ENCODE measurements around the gene TNIP1. TPM values are rescaled to one million over a fixed set of nuclear protein-coding genes. Genes with fewer than 3 reads are reported as not detected.
A peak's percentile ranks its signal among the peaks of the same experiment; 100 is the strongest.

Gene TNIP1
- polyA plus RNA-seq, 3 donors: 69.0 to 77.2 (median 76.5) TPM

GRCh38 chr5:151042453-151043093 is 38.3 kb downstream of the TNIP1 start:
- DNase-seq: no peak

DNA sequence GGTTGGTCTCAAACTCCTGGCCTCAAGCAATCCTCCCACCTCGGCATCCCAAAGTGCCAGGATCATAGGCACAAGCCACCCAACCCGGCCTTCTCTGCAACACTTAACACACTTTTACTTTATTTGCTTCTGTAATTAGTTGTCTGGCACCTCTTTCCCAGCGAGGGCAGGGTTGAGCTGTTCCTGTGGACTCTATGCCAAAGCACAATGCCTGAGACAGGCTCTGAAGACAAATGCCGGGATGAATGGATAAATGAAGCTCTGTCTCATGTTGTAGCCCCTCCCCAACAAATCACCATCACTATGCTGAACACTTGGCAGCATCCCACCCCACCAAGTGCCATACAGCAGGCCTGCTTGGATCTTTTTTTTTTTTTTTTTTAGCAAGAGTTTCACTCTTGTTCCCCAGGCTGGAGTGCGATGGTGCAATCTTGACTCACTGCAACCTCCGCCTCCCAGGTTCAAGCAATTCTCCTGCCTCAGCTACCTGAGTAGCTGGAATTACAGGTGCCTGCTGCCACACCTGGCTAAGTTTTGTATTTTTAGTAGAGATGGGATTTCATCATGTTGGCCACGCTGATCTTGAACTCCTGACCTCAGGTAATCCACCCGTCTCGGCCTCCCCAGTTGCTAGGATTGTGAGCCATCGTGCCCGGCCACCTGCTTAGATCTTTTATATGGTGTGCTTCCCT is 39.1 kb downstream of the TNIP1 start:
- DNase-seq: no peak

GRCh38 chr5:151040211-151040747 is 40.6 kb downstream of the TNIP1 start:
- DNase-seq: no peak

DNA sequence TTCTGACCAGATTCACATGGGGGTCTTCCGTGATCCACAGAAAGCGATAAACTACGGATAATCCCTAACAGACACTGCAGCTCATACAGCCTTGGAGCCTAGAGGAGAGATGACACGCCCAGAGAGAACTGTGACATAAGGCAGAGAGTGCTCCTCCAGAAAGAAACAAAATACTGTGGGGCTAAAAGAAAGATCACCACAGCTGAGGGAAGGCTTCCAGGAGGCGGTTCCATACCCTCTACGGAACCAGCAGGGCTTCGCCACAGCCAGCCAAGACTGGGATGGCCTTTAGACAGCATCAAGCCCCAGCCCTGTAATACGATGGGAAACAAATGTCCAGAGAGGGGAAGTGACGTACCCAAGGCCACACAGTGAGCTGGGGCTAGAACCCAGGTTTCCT is 41.2 kb downstream of the TNIP1 start:
- no peak for DNase-seq

DNA sequence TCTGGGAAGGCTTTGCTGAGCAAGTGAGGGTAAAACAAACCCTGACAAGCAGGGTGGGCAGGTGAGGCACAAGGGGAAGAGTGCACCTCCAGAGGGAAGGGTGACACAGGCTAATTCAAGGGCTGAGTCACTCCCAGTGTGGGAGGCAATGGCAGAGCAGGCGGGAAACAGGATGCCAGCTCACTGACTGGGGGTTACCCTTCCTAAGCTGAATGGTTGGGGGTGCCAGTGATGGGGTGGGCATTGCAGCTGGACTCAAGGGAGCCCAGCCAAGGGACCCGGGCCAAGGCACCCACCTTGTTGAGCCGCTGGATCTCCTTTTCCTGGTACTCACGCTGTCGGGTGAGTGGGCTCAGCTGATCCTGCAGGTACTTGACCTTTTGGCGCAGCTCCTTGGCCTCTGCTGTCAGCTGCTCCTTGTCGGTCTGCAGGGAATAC is 42.0 kb downstream of the TNIP1 start:
- DNase-seq: no peak

DNA sequence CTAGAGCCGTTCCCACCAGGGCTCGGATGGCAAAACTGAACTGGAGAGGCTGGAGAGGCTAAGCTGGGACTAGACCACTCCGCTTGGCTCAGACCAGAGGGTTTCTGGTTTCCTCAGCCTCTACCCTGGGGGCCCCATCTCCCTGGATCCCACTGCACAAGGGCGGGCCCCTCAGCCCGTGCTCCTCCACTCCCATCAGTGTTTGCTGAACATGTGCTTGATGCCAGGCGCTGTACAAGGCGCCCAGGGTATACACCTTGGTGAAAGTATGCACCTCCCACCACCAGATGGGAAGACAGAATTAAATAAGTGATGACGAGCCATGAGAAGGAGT is 42.5 kb downstream of the TNIP1 start:
- no peak for DNase-seq

GRCh38 chr5:151037561-151038411 is 43.0 kb downstream of the TNIP1 start:
- DNase-seq: peak; percentile 44

GRCh38 chr5:151036556-151036955 is 44.3 kb downstream of the TNIP1 start:
- no peak for DNase-seq

GRCh38 chr5:151034422-151035379 is 46.1 kb downstream of the TNIP1 start:
- no peak for DNase-seq

DNA sequence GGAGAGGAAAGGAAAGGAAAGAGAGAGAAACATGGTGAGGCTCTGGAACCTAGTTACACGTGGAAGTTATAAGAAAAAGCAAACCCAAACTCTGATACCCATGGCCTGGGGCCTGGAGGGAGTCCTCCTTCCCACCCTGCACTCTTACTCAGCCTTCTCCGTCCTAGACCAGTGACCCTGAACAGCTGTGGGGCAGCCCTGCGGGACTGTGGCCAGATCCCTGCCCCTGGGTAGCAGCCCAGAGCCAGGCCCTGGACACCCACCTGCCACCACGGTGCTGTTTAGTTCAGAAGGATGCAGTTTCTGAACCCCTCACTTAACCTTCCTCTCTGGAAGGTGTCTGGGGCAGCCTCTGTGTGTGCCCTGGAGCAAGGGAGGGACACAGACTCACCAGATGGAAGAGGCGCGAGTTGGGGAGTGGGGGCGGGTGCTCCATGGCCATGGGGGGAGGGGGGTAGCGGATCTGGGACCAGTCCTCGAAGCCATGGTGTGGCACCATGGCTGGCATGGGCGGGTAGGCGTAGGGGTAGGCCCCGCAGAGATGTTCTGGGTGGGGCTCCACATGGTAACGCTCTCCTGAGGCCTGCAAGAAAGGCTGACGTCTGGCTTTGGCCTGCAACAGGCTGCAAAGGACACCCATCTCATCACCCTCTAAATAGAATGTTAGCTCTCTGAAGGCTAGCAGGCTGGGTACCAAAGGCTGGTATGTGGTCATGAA is 47.5 kb downstream of the TNIP1 start:
- DNase-seq: no peak

DNA sequence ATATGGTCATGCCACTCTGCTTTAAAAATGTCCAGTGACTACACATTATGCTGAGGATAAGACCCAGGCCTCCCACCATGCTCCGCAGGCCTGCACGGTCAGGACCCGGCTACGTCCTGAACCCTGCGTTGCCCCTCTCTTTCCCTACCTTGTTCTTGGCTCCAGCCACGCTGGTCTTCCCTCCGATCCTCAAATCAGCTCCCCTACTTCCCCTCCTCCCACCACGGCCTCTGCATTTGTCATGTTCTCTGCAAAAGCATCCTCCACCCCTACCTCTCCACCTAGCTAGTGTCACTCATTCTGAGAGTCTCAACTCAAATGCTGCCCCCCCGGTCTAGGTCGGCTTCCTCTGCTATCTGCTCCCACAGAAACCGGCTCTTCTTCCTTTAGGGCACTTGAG is 49.3 kb downstream of the TNIP1 start:
- no peak for DNase-seq

DNA sequence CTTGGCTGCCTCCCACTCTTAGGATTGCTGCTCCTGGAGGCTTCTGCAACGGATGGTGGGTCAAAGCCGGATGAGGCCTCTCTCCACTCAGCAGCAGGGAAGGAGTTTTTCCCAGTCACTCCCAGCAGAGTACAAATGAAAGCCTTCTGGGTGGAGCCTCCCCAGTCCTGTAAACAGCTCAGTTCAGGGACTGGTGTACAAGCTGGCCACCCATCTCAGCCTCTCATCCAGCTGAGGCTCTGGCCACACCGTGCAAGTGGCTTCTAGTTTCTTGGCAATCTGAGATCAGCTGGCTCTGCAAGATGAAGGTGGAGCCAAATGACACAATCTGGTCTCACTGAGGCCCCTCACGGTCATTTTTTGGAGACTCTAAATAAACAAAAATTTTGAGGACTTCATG is 50.5 kb downstream of the TNIP1 start:
- DNase-seq: no peak

DNA sequence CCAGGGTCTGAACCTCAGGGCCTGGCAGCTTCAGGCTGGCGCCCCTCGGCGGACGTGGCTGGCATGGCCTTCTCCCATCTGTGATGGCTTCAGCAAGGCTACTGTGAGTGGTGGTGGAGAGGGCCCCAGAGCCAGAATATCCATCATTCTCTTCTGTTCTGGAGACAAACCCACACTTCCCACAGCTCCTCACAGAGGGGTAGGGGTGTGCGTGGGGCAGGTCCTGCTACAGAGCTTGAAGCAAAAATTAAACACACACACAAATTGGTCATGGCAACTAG is 50.8 kb downstream of the TNIP1 start:
- no peak for DNase-seq

DNA sequence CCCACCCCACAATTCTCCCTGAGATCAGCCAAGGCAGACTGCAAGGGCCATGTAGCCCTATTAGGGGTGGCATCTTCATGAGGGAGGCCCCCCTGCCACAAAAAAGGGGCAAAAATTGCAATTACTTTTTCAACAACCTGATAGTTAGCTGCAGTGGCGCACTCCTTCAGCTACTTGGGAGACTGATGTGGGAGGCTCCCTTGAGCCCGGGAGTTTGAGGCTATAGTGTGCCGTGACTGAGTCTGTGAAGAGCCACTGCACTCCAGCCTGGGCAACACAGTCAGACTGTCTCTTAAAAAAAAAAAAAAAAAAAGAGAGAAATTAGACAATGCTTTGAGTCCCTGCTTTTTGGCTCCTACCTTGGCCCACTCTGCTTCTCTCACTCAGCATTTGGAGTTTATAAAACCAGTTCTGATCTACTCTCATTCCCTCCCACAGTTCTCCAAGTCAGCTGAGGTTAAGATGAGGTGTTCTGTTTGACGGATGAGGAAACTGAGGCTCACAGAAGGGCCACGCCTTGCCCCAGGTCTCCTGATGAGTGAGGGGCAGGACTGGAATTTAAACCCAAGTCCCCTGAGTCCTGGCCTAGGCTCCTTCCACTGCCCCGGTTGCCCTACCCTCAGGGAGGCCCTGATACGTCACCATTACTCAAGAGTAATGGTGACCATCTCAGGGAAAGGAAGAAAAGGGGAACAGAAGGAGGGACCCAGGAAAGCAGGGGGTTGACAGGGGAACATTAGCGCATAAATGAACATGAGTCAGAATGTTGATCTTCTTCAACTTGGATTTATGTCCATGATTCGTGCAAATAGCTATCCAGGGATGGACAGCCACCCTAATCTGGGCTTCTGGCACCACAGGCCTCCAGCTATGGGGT is 51.4 kb downstream of the TNIP1 start:
- DNase-seq: no peak

DNA sequence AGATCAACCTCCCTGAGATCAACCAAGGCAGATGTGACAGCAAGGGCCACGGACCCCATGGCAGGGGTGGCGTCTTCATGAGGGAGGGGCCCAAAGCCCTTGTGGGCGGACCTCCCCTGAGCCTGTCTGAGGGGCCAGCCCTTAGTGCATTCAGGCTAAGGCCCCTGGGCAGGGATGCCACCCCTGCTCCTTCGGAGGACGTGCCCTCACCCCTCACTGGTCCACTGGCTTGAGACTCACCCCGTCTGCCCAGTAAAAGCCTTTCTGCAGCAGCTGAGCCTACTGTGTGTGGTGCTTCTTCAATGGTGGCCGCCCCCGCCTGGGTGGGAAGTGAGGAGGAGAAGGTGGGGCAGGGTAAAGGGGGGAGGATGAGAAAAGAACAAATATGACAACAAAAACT is 52.1 kb downstream of the TNIP1 start:
- no peak for DNase-seq

DNA sequence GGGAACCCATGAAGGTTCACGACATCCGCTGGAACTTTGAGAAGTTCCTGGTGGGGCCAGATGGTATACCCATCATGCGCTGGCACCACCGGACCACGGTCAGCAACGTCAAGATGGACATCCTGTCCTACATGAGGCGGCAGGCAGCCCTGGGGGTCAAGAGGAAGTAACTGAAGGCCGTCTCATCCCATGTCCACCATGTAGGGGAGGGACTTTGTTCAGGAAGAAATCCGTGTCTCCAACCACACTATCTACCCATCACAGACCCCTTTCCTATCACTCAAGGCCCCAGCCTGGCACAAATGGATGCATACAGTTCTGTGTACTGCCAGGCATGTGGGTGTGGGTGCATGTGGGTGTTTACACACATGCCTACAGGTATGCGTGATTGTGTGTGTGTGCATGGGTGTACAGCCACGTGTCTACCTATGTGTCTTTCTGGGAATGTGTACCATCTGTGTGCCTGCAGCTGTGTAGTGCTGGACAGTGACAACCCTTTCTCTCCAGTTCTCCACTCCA is 52.8 kb downstream of the TNIP1 start:
- DNase-seq: no peak

DNA sequence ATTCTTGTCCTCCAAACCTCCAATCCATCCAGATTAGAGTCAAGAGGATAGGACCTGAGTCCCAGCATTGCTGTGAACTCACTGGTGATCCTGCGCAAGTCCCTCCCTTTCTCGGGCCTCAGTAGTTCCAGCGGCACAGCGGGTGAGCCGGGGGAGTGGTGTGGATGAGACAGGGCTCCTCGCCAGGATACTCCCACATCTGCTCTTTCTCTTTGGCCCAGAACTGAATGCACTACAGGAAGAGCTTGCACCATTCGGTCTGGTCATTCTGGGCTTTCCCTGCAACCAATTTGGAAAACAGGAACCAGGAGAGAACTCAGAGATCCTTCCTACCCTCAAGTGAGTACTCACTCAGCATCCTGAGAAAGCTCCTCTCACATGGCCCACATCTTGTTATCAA is 54.2 kb downstream of the TNIP1 start:
- no peak for DNase-seq

DNA sequence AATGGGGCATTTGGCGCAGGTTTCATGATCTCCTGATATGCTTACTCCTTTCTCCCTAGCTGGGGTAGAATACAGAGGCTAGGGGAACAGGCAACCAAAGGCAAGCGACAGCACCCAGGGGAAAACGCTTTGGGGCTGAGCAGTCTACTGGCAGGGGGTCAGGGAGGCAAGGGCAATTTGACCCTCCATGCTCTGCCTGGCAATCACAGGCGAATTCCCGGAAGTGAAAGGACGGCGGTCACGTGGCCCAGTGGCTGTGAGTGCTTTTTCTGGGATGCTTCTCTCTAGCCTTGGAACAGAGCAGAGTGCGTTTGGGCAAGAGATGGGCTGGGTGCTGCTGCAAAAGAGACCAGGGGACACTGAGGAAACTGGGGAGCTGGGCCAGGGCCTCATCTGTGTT is 54.7 kb downstream of the TNIP1 start:
- no peak for DNase-seq

DNA sequence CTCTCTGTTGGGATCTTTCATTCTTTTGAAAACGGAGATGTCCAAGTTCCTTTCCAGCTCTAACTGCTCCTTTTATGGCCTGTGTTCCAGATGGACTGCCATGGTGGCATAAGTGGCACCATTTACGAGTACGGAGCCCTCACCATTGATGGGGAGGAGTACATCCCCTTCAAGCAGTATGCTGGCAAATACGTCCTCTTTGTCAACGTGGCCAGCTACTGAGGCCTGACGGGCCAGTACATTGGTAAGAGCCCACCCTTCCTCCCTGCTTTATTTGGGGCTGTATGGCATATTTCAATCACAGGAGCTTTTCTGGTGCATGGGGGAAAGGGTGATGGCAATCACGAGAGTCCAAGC is 55.6 kb downstream of the TNIP1 start:
- DNase-seq: no peak

All from renal pelvis (tissue), 4 donors.